NT2/D1 (cell line): ENCODE measurements around the gene LRSAM1.

Source experiments
- DNase-seq: peaks from one replicate; pipeline ENCODE4 v3.0.0-alpha.2; 2011; ENCODE audit warnings: low read depth, low spot score
- H3K27me3 ChIP-seq: 2 replicates; pipeline ENCODE4 v1.6.0; 2011; ENCODE audit warnings: mild to moderate bottlenecking; ENCODE audit not compliant: insufficient read length, insufficient read depth
- H3K36me3 ChIP-seq: 2 replicates; pipeline ENCODE4 v1.6.1; 2011; ENCODE audit warnings: mild to moderate bottlenecking, low read length, mixed read lengths; ENCODE audit not compliant: insufficient read depth, insufficient read length
- H3K4me1 ChIP-seq: 2 replicates; pipeline ENCODE4 v1.5.1; 2011; ENCODE audit not compliant: insufficient read depth, insufficient read length
- H3K4me3 ChIP-seq: 2 replicates; pipeline ENCODE4 v1.5.1; 2011; ENCODE audit warnings: low read depth; ENCODE audit not compliant: insufficient read length
- H3K9ac ChIP-seq: 2 replicates; pipeline ENCODE4 v1.6.0; 2011; ENCODE audit warnings: low read depth; ENCODE audit not compliant: insufficient read length
- H3K9me3 ChIP-seq: 2 replicates; pipeline ENCODE4 v1.5.1; 2011; ENCODE audit warnings: mild to moderate bottlenecking, low read length; ENCODE audit not compliant: insufficient read depth
- SUZ12 ChIP-seq: IDR thresholded peaks from 2 replicates; pipeline ENCODE4 v1.6.1; 2011; ENCODE audit not compliant: insufficient read length, insufficient read depth; ENCODE audit errors: extremely low read depth
- YY1 ChIP-seq: IDR thresholded peaks from 2 replicates; pipeline ENCODE4 v1.6.1; 2011; ENCODE audit not compliant: insufficient read length, insufficient read depth
- ZNF274 ChIP-seq: IDR thresholded peaks from 2 replicates; pipeline ENCODE4 v1.6.1; 2011; ENCODE audit warnings: mild to moderate bottlenecking, low read depth, low read length

Gene LRSAM1

GRCh38 chr9:127421057-127421456 is 30.3 kb upstream of the LRSAM1 start:
- peaks cover 13% of the 10 kb centered on the region for H3K4me1 ChIP-seq
- no peak for DNase-seq
- no peak overlapping the region for H3K9ac ChIP-seq
- peaks cover 10% of the 10 kb centered on the region for H3K36me3 ChIP-seq
- H3K9me3 ChIP-seq: no peaks in the 10 kb centered on the region
- no peaks in the 10 kb centered on the region for H3K27me3 ChIP-seq
- TF ChIP-seq ZNF274 (no peak), SUZ12 (no peak), YY1 (no peak)
- no peak overlapping the region for H3K4me3 ChIP-seq

- no peaks in the 10 kb centered on the region for H3K9me3 ChIP-seq
- no peak for TF ChIP-seq ZNF274
- peak overlapping the region; percentile 91 for H3K4me3 ChIP-seq
- peak overlapping the region; percentile 95 for H3K9ac ChIP-seq
- no peak for DNase-seq
- peaks cover 17% of the 10 kb centered on the region for H3K36me3 ChIP-seq
- H3K4me1 ChIP-seq: peaks cover 13% of the 10 kb centered on the region
- H3K27me3 ChIP-seq: no peaks in the 10 kb centered on the region
Observed at GRCh38 chr9:127422133-127422782, 29.1 kb upstream of the LRSAM1 start.

- Histone ChIP-seq H3K4me1 (peaks cover 13% of the 10 kb centered on the region), H3K27me3 (no peaks in the 10 kb centered on the region), H3K36me3 (peaks cover 17% of the 10 kb centered on the region), H3K9me3 (no peaks in the 10 kb centered on the region), H3K9ac (peak overlapping the region; percentile 95), H3K4me3 (peak overlapping the region; percentile 91)
- no peak for TF ChIP-seq SUZ12
- no peak for TF ChIP-seq ZNF274
- TF ChIP-seq YY1: no peak
- DNase-seq: no peak
Observed at GRCh38 chr9:127422787-127423186, 28.5 kb upstream of the LRSAM1 start.

- TF ChIP-seq ZNF274 (no peak), SUZ12 (no peak), YY1 (no peak)
- no peak for DNase-seq
- Histone ChIP-seq H3K36me3 (peaks cover 16% of the 10 kb centered on the region), H3K27me3 (no peaks in the 10 kb centered on the region), H3K4me3 (peak overlapping the region; percentile 91), H3K9me3 (no peaks in the 10 kb centered on the region), H3K9ac (peak overlapping the region; percentile 95), H3K4me1 (peaks cover 11% of the 10 kb centered on the region)
Observed at GRCh38 chr9:127423476-127423933, 27.8 kb upstream of the LRSAM1 start.

GRCh38 chr9:127423934-127424675 is 27.2 kb upstream of the LRSAM1 start, which contains the start of gene ZNF79:
ZNF79 (plus strand) TSS chr9:127424382; CDS start chr9:127424788, 406 bp downstream.
- DNase-seq: peak; percentile 93
- Histone ChIP-seq H3K9me3 (no peaks in the 10 kb centered on the region), H3K36me3 (peaks cover 18% of the 10 kb centered on the region), H3K27me3 (no peaks in the 10 kb centered on the region), H3K4me3 (peak within 1 kb of the TSS; percentile 91), H3K4me1 (peaks cover 9% of the 10 kb centered on the region), H3K9ac (peak within 1 kb of the TSS; percentile 95)
- TF ChIP-seq YY1 (peak; percentile 37), ZNF274 (no peak), SUZ12 (no peak)

GRCh38 chr9:127424676-127424999 is 26.7 kb upstream of the LRSAM1 start:
- Histone ChIP-seq H3K36me3 (peaks cover 21% of the 10 kb centered on the region), H3K9me3 (no peaks in the 10 kb centered on the region), H3K27me3 (no peaks in the 10 kb centered on the region), H3K9ac (peak overlapping the region; percentile 95), H3K4me3 (peak overlapping the region; percentile 91), H3K4me1 (peaks cover 6% of the 10 kb centered on the region)
- TF ChIP-seq ZNF274 (no peak), SUZ12 (no peak), YY1 (no peak)
- DNase-seq: no peak

GRCh38 chr9:127426756-127427155 is 24.6 kb upstream of the LRSAM1 start:
- no peaks in the 10 kb centered on the region for H3K27me3 ChIP-seq
- H3K9ac ChIP-seq: no peak overlapping the region
- H3K9me3 ChIP-seq: no peaks in the 10 kb centered on the region
- TF ChIP-seq YY1: no peak
- DNase-seq: no peak
- H3K36me3 ChIP-seq: peaks cover 34% of the 10 kb centered on the region
- H3K4me1 ChIP-seq: peaks cover 6% of the 10 kb centered on the region
- no peak overlapping the region for H3K4me3 ChIP-seq
